Nephron progenitor cell (in vitro differentiated cells): ENCODE results near the gene DYNC1H1.

Source experiments
- DNase-seq: peaks from one replicate; pipeline ENCODE4 v3.0.0; 2021
- H3K27ac Mint-ChIP-seq: 2 replicates; pipeline ENCODE4 v1.8.0; 2021; ENCODE audit warnings: mild to moderate bottlenecking, moderate library complexity, mixed read lengths
- H3K27me3 Mint-ChIP-seq: 2 replicates; pipeline ENCODE4 v1.8.0; 2021; ENCODE audit warnings: mild to moderate bottlenecking, low read depth, mixed read lengths; ENCODE audit not compliant: poor library complexity
- H3K36me3 Mint-ChIP-seq: 2 replicates; pipeline ENCODE4 v1.8.0; 2021; ENCODE audit warnings: low read depth, mixed read lengths
- H3K4me1 Mint-ChIP-seq: 2 replicates; pipeline ENCODE4 v1.8.0; 2021; ENCODE audit warnings: mixed read lengths
- H3K4me3 Mint-ChIP-seq: 2 replicates; pipeline ENCODE4 v1.8.0; 2021; ENCODE audit warnings: mild to moderate bottlenecking, moderate library complexity, mixed read lengths
- H3K9me3 Mint-ChIP-seq: 2 replicates; pipeline ENCODE4 v1.8.0; 2021; ENCODE audit warnings: mild to moderate bottlenecking, moderate library complexity, mixed read lengths
- TF ChIP-seq, protein P1 (sequence below): fragments of 200-600 bp; sonication (generic); IDR thresholded peaks from 2 replicates; pipeline ENCODE4 v1.5.0; 2021; ENCODE audit warnings: antibody characterized with exemption

The DYNC1H1 gene

GRCh38 chr14:102089621-102090343, 125.4 kb downstream of the DYNC1H1 start:
- Mint-ChIP-seq H3K36me3 (peaks cover 16% of the 10 kb centered on the region), H3K27ac (peak overlapping the region; percentile 74), H3K4me3 (peak overlapping the region; percentile 69), H3K9me3 (no peaks in the 10 kb centered on the region), H3K4me1 (peaks cover 42% of the 10 kb centered on the region), H3K27me3 (peaks cover 15% of the 10 kb centered on the region)
- TF ChIP-seq, protein P1, sequence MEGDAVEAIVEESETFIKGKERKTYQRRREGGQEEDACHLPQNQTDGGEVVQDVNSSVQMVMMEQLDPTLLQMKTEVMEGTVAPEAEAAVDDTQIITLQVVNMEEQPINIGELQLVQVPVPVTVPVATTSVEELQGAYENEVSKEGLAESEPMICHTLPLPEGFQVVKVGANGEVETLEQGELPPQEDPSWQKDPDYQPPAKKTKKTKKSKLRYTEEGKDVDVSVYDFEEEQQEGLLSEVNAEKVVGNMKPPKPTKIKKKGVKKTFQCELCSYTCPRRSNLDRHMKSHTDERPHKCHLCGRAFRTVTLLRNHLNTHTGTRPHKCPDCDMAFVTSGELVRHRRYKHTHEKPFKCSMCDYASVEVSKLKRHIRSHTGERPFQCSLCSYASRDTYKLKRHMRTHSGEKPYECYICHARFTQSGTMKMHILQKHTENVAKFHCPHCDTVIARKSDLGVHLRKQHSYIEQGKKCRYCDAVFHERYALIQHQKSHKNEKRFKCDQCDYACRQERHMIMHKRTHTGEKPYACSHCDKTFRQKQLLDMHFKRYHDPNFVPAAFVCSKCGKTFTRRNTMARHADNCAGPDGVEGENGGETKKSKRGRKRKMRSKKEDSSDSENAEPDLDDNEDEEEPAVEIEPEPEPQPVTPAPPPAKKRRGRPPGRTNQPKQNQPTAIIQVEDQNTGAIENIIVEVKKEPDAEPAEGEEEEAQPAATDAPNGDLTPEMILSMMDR, result no peak
- DNase-seq, result no peak

- Mint-ChIP-seq H3K27ac (no peak overlapping the region), H3K27me3 (peaks cover 16% of the 10 kb centered on the region), H3K36me3 (peaks cover 6% of the 10 kb centered on the region), H3K4me1 (peaks cover 41% of the 10 kb centered on the region), H3K4me3 (no peak overlapping the region), H3K9me3 (no peaks in the 10 kb centered on the region)
- TF ChIP-seq, protein P1, result no peak
- DNase-seq, result no peak
Measured at GRCh38 chr14:102090713-102091112, 126.3 kb downstream of the DYNC1H1 start.

DNA sequence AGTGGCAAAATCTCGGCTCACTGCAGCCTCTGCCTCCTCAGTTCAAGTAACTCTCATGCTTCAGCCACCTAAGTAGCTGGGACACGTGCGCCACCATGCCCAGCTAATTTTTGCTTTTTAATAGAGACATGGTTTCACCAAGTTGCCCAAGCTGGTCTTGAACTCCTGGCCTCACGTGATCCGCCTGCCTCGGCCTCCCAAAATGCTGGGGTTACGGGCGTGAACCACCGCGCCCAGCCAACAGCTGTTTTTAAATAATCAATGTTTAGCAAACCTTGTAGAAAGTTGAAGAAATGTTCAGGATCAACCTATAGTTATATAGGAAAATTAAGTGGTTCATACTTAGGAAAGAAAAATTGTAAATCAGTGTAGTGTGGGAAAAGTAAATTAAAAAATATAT, 128.4 kb downstream of the DYNC1H1 start:
- peaks cover 56% of the 10 kb centered on the region for H3K4me1 Mint-ChIP-seq
- no peak overlapping the region for H3K27ac Mint-ChIP-seq
- TF ChIP-seq, protein P1, result no peak
- H3K9me3 Mint-ChIP-seq, result no peaks in the 10 kb centered on the region
- no peak for DNase-seq
- no peak overlapping the region for H3K4me3 Mint-ChIP-seq
- H3K36me3 Mint-ChIP-seq, result no peaks in the 10 kb centered on the region
- H3K27me3 Mint-ChIP-seq, result peaks cover 19% of the 10 kb centered on the region

DNA sequence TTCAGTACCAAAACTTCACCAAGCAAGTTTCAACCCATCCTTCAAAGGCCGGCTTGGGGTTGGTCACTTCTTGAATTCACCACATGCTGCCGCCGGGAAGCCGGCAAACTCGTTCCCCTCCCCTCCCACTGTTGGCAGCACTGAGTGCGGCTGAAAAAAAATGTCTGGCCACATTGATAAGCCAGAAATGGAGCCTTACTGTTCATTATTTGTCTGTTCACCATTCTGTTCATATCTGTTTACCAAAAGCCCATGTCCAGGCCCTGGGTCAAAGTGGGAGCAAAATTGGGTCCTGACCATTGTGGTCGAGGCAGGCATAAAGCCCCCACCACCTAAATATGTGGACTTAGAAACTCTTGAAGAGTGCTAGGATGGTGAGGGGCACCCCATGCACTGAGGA, 129.7 kb downstream of the DYNC1H1 start:
- Mint-ChIP-seq H3K4me3 (no peak overlapping the region), H3K27me3 (peaks cover 15% of the 10 kb centered on the region), H3K36me3 (no peaks in the 10 kb centered on the region), H3K9me3 (no peaks in the 10 kb centered on the region), H3K27ac (no peak overlapping the region), H3K4me1 (peaks cover 52% of the 10 kb centered on the region)
- DNase-seq, result no peak
- TF ChIP-seq, protein P1, result no peak

- H3K36me3 Mint-ChIP-seq, result no peaks in the 10 kb centered on the region
- H3K27me3 Mint-ChIP-seq, result peaks cover 9% of the 10 kb centered on the region
- no peak for DNase-seq
- peaks cover 39% of the 10 kb centered on the region for H3K4me1 Mint-ChIP-seq
- TF ChIP-seq, protein P1, result no peak
- no peak overlapping the region for H3K4me3 Mint-ChIP-seq
- no peaks in the 10 kb centered on the region for H3K9me3 Mint-ChIP-seq
- H3K27ac Mint-ChIP-seq, result no peak overlapping the region
Measured at GRCh38 chr14:102095231-102095870, 131.0 kb downstream of the DYNC1H1 start.
